GM23248 (cell line): ENCODE measurements around the gene S100A12.

Source experiments
- EZH2 ChIP-seq: fragments of 200-600 bp; sonication (generic); IDR thresholded peaks from 2 replicates; pipeline ENCODE4 v1.6.1; 2018; ENCODE audit warnings: antibody characterized with exemption, mild to moderate bottlenecking; ENCODE audit not compliant: insufficient read depth, poor library complexity, severe bottlenecking
- EZH2phosphoT487 ChIP-seq: fragments of 200-600 bp; sonication (generic); IDR thresholded peaks from 2 replicates; pipeline ENCODE4 v1.6.1; 2018; ENCODE audit warnings: antibody characterized with exemption, moderate library complexity, mild to moderate bottlenecking, low read depth; ENCODE audit not compliant: insufficient read depth

GRCh38 chr1:153372571-153372970 lies 2.9 kb downstream of the S100A12 start:
- TF ChIP-seq EZH2 (no peak), EZH2phosphoT487 (no peak)
